HCEC 1CT (cell line): ENCODE measurements around the gene GRHL3.

ENCODE experiments used
- DNase-seq: peaks from one replicate; pipeline ENCODE4 v3.0.0-alpha.2; 2017

The GRHL3 gene

GRCh38 chr1:24293392-24294227 is 25.5 kb upstream of the GRHL3 start:
- DNase-seq: no peak

- peak; percentile 98 for DNase-seq
Observed at GRCh38 chr1:24294228-24294672, 24.9 kb upstream of the GRHL3 start.

DNA sequence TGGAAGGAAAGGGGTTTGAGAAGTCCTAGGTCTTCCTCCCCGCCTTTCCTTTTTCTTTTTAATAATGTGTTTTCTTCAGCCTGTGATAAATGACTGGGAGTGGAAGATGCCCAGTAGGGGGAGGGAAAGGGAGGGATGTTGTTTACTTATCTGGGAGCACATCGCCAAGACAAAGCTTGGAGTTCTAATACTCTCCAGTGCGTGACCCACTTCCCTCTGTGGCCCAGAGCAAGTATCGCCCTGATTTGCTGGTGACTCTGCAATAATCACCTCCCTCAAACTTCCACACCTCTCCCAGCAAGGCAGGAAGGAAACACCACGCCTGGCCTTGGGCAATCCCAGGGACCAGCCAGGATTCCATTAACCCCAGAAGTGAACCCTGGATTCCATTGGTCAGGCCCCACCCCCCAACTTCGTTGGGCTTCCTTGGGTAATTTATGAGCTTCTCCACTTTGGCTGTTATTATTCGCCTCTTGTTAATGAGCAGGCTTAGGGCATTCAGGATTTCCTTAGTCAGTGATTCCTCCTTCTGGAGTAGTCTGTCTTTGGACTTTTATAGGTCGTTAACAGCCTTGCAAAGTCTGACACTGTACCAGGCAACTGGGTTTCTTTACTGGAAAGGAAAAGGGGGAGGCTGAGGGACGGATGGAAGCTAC is 24.3 kb upstream of the GRHL3 start:
- peak; percentile 90 for DNase-seq

- DNase-seq: no peak
Observed at GRCh38 chr1:24295535-24295934, 23.6 kb upstream of the GRHL3 start.

- no peak for DNase-seq
Observed at GRCh38 chr1:24297187-24297851, 21.8 kb upstream of the GRHL3 start.

GRCh38 chr1:24297852-24298232 is 21.3 kb upstream of the GRHL3 start:
- DNase-seq: no peak

- DNase-seq: no peak
Observed at GRCh38 chr1:24298606-24299005, 20.6 kb upstream of the GRHL3 start.

GRCh38 chr1:24299901-24300300 is 19.3 kb upstream of the GRHL3 start:
- DNase-seq: no peak

GRCh38 chr1:24300971-24301784 is 18.0 kb upstream of the GRHL3 start:
- DNase-seq: no peak

DNA sequence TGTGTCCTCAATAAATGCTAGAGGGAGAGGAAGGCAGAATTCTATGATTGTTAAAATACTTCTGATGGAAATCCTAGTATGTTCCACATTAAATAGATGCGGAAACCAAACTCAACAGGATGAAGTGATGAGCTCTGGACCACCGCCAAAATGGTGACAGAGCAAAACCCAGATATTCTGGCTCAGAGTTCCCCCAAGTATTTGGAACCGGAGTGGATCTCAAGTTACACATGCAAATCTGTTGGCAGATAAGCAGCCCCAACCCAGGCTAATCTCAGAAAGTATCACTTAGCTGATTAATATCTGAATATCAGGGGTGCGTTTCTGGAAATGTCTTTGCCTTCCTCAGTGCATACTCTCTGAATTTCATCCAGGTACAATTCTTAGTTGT is 17.4 kb upstream of the GRHL3 start:
- DNase-seq: no peak

- no peak for DNase-seq
Observed at GRCh38 chr1:24302209-24302611, 16.9 kb upstream of the GRHL3 start.

- no peak for DNase-seq
Observed at GRCh38 chr1:24303600-24303999, 15.6 kb upstream of the GRHL3 start.

GRCh38 chr1:24304763-24305162 is 14.4 kb upstream of the GRHL3 start:
- DNase-seq: no peak

- DNase-seq: no peak
Observed at GRCh38 chr1:24308365-24309015, 10.7 kb upstream of the GRHL3 start.

- DNase-seq: no peak
Observed at GRCh38 chr1:24309762-24310485, 9.2 kb upstream of the GRHL3 start.

DNA sequence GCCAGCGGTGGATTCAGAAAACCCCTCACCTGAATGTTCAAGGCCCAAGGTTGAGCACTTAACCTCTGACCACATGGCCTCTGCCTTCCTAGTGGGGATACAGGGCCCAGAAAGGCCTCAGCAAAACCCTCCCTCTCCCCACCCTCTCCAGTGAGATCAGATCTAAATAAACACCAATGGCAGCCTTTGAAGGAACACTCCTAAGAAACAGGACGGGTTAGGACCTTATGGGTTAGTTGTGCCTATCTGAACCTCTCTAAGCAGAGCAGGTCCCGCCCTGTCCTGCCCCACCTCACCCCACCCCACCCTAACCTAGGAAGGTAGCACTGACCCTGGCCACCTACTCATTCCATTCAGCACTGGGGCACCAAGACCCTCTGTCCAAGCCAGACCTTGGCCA is 7.9 kb upstream of the GRHL3 start:
- DNase-seq: no peak

GRCh38 chr1:24311741-24312140 is 7.4 kb upstream of the GRHL3 start:
- no peak for DNase-seq

GRCh38 chr1:24315391-24315790 is 3.8 kb upstream of the GRHL3 start:
- DNase-seq: no peak

DNA sequence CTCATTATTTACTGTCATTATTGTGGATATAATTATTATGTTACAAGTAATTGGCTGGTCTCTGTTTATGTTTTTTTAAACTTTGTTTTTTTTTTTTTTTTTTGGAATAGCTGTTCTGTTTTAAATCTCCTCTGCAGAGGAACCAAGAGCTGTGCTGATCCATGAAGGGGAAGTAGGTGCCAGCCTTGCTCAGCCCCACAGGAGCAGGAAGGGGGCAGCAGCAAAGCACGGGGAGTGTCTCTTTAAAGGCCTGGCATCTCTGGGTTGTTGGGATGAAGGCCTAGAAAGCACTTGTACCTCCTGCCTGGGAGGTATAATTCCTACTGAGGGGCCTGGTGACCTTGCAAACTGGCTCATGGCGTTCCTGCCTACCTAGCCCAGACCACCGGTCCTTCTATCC is 2.5 kb upstream of the GRHL3 start:
- DNase-seq: no peak

GRCh38 chr1:24317081-24317480 is 2.1 kb upstream of the GRHL3 start:
- DNase-seq: no peak

DNA sequence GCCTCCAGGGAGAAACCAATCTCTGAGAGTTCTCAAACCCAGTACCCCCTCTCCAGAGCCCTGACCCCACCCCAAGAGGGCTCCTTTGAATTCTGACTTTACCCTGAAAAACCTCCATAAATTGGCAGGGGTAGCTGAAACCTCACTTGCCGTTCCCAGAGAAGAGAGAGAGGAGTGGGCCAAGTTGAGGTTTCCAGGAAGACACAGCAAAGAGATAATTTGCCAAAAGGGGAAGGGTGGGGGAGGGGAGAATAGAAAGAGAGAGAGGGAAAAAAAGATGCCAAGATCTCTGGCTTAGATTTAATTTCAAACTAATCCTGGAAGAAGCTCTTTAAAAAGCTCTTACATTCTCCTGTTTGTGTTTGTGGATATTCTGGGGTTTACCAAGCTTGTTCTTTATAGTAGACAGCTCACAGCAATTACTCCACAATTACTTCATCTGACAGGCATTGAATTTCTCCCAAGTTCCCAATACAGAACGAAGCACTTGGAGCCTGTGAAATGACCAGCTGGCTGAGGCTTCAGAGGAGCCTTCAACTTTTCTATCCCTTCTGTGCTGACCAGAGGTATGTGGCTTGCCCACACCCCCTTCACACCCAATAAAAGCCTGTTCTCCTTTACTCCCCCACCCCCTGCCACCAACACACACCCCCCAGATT is 1.1 kb upstream of the GRHL3 start:
- DNase-seq: peak; percentile 29
